HCEC 1CT (cell line): ENCODE results near the gene HSPBAP1.
A peak's percentile ranks its signal among the peaks of the same experiment; 100 is the strongest.

Experiments
- DNase-seq: peaks from one replicate; pipeline ENCODE4 v3.0.0-alpha.2; 2017

Gene HSPBAP1, protein sequence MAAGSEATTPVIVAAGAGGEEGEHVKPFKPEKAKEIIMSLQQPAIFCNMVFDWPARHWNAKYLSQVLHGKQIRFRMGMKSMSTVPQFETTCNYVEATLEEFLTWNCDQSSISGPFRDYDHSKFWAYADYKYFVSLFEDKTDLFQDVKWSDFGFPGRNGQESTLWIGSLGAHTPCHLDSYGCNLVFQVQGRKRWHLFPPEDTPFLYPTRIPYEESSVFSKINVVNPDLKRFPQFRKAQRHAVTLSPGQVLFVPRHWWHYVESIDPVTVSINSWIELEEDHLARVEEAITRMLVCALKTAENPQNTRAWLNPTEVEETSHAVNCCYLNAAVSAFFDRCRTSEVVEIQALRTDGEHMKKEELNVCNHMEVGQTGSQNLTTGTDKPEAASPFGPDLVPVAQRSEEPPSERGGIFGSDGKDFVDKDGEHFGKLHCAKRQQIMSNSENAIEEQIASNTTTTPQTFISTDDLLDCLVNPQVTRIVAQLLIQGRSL

DNA sequence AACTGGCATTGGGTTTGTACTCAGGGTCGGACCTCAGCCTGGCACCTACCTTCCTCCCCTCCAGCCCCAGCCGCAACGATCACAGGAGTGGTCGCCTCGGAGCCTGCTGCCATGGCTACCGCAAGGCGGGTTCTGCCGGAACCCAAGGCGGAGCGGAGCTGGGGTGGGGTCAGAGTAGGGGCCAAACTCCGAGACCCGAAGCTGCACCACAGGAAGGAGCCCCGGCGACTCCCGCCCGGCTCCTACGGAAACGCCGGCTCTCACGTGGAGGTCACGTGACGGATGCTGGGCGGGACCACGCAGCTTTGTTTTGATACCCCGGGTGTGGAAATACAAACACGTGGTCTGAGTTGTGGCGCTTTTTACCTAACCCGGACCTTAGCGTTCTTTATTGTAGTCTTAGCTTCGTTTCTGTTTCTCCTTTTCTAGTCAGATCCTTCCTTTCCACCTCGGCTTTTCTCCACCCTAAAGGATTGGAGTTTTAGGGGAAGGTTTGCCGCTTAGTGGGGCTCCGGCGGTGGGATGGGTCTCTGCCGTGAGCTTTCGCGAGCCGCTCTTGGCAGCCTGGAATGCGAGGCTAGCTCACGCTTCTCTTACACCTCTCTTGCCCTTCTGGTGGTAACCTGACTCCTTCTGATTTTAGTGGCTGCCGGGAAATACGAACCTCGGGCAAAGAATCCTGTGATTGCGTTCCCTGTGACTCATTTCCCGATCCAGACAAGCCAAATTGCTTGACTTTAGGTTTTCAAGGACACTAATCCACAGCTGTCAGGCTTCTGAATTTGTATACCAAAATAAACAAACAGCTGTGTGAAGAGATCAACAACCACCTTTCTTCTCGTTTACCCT lies at the start of gene HSPBAP1:
TSS of gene HSPBAP1 (minus strand) at position 264 of the 849 bp plus-strand sequence. CDS start at position 113, 151 bp downstream.
- DNase-seq, result peak; percentile 95

DNA sequence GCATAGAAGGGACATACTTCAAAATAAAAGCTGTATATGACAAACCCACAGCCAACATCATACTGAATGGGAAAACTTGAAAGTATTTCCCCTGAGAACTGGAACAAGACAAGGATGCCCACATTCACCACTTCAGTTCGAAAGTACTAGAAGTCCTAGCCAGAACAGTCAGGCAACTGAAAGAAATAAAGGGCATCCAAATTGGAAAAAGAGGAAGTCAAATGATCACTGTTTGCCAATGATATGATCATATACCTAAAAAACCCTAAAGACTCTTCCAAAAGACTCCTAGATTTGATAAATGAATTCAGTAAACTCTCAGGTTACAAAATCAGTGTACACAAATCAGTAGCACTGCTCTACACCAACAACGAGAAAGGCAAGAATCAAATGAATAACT lies 42.0 kb upstream of the HSPBAP1 start:
- no peak for DNase-seq

DNA sequence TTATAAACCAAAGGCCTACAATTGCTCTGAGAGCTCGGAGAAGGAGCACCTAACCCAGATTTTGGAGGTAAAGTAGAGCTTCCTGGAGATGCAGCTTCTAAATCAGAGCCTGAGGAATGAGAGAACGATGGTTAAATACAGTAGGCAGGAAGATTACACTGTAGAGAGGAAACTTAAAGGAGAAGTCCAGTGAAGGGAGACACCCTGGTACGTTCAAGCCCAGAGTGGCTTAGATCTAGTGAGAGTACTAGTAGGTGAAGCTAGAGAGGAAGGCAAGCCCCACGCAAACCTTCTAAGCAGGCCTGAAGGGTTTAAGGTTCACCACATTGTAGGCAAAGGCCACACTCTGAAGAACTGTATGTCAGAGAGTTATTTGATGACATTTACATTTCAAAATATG lies 34.6 kb upstream of the HSPBAP1 start:
- no peak for DNase-seq

DNA sequence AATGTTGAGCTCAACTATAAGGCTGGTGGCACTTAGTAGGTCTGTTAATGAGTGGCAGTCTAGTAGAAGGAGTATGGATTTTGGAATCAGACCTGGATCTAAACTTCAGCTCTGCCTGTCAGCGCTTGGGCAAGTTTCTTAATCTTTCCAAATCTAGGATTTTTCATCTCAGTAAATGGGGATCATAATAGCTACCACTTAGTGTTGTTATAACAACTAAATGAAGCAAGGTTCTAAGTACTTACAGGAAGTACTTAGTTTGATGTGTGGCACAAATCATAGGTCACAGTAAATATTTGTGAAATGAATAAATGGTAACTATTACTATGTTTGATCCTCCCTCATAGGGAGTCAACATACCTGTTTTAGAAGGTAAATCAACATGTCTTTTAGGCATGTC lies 32.6 kb upstream of the HSPBAP1 start:
- DNase-seq, result no peak

DNA sequence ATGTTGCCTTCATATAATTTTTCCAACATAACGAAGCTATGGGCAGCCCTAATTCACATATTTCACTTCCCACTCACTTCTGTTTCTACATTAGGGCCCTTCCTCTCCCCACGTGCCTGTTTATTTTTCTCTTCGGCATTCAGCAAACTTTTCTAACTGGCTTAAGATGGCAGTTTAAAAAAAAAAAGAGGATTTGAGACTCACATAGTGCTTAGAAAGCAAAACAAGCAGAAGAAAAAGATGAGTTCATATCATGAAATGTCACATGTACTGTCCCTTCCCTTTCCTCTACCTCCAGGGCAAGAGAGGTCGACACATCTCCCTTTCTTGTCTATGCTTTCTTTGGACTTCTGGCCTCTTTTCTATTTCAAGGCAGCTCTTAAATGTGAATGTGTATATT lies 31.8 kb upstream of the HSPBAP1 start:
- no peak for DNase-seq

DNA sequence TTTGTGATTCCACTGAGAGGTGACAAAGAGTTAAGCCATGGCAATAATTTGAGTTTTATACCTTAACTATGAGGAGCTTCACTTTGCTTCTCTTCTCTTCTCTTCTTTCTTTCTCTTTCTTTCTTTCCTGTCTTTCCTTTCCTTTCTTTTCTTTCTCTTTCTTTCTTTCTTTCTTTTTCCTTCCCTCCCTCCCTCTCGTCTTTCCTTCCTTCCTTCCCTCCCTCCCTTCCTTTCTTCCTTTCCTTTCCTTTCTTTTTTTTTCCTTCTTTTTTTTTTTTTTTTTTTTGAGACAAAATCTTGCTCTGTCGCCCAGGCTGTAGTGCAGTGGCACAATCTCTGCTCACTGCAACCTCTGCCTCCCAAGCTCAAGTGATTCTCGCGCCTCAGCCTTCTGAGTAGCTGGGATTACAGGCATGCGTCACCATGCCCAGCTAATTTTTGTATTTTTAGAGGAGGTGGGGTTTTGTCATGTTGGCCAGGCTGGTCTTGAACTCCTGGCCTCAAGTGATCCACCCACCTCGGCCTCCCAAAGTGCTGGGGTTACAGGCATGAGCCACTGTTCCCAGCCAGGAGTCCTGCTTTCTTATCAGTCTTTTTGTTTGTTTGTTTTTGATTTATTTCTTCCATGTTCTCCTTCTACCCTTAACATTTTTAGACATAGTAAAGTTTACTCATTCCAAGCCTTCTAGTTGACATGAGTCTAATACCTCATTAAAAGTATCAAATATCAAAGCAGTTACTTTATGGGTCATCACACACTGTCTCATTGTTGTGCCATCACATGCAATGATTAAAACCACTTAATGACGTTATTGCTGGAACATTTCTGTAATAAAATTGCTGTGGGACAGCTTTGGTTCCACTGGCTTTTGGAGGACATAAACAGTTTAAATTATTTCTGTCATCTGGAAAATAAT lies 31.1 kb upstream of the HSPBAP1 start:
- DNase-seq, result peak; percentile 17

DNA sequence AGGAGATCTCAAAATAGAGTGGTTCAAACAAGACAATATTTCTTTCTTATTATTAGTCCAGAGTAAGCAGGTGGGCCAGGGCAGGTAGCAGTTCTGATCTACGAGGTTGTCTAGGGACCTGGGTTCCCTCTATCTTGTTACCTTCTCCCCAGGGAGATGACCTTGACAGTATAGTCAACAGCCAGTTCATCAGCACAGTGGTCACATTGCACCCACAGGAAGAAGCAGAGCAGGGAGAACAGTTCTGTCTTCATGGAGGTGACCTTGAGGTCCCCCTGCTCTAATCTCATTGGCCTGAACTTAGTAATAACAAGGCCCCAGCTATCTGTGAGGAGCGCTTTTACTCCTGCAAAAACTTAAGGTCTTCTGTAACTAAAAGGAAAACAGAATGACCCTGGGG lies 23.0 kb upstream of the HSPBAP1 start:
- no peak for DNase-seq

DNA sequence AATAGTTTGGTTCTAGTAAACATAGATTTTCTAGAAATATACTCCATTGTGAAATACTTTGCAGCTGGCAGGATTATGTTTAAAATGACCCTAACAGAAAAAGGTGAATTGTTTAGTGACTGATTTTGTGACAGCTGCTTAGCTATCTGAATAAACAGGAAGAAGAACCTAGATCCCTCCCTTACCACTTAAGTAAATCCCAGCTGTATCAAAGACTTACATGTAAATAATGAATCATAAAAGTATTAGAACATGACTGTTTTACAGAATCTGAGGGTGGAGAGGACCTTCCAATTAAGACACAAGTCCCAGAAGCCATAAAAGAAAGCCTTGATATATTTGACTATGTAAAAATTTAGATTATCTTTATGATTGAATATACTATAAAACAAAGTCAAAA lies 17.1 kb upstream of the HSPBAP1 start:
- DNase-seq, result peak; percentile 51

DNA sequence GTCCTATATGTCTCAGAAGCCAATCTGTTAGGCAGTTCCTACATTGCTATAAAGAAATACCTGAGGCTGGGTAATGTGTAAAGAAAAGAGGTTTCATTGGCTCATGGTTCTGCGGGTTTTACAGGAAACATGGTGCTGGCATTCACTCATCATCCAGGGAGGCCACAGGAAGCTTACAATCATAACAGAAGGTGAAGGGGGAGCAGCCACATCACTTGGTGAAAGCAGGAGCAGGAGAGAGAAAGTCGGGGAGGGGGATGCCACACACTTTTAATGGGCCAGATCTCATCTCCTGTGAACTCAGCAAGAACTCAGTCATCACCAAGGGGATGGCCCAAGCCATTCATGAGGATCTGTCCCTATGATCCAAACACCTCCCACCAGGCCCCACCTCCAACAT lies 10.3 kb upstream of the HSPBAP1 start:
- DNase-seq, result no peak

DNA sequence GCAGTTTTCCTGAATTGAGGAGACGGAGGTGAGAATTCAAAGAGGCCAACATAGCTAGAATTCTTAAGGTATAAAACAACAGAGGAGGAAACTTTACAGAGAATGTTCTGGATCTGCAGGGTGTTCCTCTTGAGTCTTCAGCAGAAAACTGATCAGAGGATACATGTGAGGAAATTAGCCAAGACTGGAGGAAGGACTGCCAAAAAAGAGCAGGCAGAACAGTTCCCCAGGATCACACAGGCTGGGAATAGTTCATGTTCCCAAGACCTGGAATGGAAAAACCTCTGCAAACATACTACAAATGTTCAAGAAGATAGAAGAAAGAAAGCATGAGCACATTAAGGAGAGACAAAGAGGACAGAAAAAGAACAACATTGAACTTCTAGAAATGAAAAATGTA lies 8.7 kb upstream of the HSPBAP1 start:
- DNase-seq, result no peak

DNA sequence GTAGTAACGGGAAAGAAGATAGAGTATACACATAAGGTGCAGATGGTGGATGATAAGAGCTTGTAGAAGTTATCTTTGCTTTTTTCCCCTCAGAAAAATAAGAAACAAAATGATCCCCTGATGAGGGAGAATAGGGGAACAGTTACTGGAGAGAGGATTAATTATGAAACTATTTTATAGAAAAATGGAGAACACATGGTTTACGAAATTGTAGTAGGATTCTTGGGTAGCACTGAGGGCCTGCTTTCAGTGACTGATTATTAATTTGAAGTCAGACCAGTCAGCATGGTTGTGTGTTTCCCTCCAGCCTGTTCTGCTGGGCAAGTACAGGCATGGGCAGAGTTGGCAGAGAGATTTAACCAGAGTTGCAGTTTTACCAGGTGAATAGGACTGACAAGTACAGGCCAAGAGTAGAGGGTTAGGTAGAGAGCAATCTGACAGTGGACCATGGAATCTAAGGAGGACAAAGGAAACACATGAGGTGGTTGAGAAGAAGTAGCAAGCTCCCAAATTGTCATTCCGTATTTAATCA lies 7.1 kb upstream of the HSPBAP1 start:
- no peak for DNase-seq

DNA sequence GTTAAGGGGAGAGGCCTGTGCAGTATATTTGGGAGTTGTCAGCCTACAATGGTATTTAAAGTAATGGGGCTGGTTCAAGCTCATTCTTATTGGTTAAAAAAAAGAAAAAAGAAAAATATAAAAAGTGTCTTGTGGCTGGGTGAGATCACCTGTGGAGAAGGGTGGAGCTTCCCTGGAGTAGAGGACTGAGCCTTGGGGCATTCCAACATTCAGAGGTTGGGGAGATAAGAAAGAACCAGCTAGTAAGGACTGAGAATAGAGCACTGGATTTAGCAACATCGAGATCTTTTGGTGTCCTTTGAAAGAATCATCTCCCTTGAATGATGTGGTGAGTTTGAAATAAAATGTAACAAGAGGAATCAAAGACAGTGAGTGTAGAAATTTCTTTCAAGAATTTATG lies 6.4 kb upstream of the HSPBAP1 start:
- no peak for DNase-seq

DNA sequence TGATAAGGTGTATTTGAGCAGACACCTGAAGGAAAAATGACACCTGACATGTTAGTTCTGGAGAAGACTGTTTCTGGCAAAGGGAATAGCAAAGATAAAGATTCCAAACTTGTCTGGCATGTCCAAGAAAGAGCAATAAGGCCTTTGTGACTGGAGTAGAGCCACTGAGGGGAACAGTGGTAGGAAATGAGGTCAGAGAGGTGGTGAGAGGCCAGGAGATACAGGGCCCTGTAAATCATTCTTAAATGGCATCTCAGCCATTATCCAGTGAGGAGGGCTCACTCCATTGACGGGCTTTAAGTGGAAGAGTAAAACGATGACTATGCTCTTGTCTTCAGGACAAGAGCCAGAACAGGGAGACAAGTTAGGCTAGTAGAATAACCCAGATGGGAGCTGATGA lies 5.7 kb upstream of the HSPBAP1 start:
- no peak for DNase-seq

DNA sequence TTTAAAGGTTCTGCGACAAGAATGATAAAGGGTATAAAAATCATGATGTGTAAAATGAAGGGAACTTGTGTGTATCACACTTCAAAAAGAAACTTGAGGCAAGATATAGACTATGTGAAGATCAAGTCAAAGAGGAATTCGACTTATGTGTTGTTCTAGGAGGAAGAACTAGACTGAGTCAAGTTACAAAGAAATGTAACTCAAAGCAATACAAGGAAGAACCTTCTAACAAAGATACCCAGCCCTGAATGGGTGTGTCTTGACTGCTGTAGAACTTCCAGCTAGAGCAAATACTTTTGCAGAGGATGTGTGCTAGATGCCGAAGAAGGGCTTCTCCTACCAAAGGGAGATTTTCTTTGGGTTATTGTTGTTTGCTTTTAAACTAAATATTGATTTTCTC lies 3.7 kb upstream of the HSPBAP1 start:
- DNase-seq, result no peak

DNA sequence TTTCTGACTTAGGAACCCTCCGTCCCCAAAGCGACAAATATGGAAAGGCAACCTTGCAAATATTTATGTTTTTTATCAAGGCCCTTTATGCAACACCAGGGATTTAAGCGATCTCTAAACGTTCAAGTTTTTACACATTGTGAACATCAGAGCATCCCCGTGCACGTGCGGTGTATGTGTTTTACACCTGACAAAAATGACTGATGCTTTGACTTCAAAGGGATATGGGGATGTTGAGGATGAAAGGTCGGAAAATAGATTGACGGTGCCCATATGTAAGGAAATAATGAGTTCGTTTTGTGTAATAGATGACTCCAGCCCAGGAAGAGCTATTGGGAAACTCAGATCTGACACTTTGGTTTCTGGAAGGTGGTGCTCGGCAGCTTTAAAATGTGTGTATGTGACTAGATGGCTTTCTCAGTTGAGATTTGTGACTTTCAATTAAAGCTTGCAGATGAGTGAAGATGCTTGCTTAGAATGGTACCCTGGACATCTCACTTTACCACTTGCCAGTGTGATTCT lies 2.1 kb upstream of the HSPBAP1 start:
- peak; percentile 19 for DNase-seq

DNA sequence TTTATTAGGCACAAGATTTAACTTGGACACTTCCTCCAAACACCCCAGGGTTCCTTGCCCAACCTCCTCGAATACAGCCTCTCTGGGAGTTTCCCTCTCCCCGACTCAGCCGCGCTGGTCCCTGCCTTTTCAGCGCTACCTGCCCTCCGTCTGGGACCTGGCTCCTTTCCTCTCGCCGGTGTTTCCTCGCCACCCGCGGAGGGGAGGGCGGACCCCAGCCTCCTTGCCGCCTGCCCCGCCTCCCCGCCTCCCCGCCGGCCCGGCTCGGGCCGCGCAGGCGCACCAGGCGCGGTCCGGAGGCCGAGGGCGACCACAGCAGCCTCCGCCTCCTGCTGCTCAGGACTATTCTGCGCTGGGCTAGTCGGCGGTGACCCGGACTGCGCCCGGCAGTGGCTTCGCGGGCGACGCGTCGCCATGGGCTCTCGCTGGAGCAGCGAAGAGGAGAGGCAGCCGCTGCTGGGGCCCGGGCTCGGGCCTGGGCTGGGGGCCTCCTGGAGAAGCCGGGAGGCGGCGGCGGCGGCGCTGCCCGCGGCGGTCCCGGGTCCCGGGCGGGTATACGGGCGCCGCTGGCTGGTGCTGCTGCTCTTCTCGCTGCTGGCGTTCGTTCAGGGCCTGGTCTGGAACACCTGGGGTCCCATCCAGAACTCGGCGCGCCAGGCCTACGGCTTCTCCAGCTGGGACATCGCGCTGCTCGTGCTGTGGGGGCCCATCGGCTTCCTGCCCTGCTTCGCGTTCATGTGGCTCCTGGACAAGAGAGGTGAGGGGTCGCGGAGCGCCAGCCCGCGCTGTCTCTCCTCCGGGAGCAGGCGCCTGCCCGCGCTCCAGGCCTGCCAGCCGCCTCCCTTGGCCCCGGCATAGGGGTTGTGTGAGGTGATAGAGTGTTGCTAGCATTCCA lies 1.4 kb upstream of the HSPBAP1 start, which contains the start of gene SLC49A4:
TSS of gene SLC49A4 (plus strand) at position 291 of the 895 bp plus-strand sequence. CDS start at position 415, 124 bp downstream.
- peak; percentile 60 for DNase-seq

DNA sequence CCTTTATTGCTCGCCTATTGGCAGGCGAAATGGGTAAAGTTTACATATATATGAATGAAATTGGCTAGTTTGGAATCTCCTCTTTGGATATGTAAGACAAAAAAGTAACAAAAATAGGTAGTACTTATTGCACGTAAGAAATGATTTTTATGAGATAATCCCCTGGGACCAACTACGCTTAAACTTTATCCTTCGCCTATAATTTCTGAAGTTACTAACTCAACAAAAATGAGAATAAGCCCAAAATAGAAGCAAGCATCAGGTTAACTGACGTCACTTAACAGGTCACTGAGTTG lies 800 bp upstream of the HSPBAP1 start:
- peak; percentile 68 for DNase-seq

DNA sequence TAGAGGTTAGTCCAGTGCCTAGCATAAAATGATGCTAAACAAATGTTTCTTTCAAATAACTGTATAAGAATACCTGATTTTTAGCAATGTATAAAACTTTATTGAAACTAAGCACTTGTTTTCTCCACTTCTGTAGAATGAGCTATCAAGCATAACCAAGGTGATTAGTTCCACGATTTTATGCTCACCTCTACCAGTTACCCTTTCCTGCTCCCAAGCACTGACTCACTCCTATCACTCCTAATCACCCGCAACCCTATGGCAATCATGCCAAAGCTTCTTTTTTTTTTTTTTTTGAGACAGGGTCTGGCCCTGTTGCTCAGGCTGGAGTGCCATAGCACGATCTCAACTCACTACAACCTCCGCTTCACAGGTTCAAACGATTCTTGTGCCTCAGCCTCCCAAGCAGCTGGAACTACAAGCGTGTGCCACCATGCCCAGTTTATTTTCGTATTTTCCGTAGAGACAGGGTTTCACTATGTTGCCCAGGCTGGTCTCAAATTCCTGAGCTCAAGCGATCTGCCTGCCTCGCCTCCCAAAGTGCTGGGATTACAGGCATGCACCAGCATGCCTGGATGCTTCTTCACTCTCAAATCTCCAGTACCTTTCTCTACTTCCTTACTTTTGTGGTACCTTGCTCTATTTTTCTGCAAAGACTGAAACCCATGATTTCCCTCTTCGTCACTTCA lies 3.9 kb downstream of the HSPBAP1 start:
- DNase-seq, result no peak

DNA sequence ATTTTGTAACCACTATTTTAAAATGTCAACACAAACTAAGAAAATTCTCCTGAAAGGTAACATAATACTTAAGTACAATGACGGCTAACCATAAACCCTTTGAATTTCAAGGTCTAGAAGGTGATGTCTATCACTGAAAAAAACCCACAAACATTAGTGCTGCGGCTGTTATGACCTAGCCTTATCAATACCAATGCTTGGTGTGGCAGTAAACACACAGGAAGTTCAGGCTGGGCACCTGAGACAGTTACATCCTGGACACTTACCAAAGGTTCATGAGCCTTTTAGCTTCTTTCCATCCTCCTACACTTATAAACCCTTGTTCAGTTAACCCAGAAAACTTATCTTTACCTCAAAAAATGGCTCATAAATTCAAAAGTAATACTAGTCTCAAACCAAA lies 5.8 kb downstream of the HSPBAP1 start:
- no peak for DNase-seq

DNA sequence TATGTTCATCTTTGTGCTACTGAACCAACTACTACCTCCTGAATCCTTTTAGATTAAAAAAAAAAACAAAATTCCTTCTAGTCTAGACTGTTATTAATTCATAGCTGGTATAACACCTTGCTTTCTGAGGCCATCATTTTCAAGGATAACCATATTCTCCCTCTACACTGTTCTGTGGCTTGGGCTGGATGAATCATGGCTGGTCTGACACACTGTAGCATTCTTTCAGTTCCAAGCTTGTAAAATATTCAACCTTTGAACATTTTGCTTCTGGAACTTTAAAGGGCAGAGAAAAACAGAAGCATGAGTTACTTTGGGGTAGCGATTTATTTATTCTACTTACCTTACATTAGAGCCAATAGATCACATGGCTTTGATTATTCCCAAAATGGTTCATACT lies 7.6 kb downstream of the HSPBAP1 start:
- peak; percentile 68 for DNase-seq

DNA sequence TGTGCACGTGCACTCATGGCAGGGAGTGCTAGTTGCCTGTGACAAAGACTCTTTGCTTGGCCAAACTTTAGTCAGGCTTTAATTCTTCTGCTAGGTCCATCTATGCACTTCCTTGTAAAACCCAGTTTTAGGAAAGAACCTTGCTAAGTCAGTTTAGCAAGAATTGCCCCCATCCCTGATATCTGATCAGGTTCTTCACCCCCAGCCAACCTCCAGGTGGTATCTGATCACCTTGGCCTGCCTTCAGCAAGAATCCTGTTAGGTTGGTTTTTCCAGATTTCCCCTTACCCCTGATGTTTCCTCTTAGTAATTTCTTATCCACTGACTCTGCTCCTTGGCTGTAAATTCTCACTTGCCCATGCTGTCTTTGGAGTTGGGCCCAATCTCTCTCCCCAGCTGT lies 8.4 kb downstream of the HSPBAP1 start:
- DNase-seq, result no peak
